HEK293 (cell line): ENCODE measurements around the gene HTR3B.

Experiments
- KLF16 ChIP-seq: fragments of 450-650 bp; formaldehyde crosslinking; IDR thresholded peaks from 2 replicates; pipeline ENCODE4 v1.5.1; 2017; ENCODE audit warnings: missing biosample characterization, missing genetic modification characterization
- ZBTB1 ChIP-seq: fragments of 450-650 bp; formaldehyde crosslinking; IDR thresholded peaks from 2 replicates; pipeline ENCODE4 v1.5.1; 2016; ENCODE audit warnings: missing biosample characterization, missing genetic modification characterization
- TF ChIP-seq, protein P1 (sequence below): fragments of 450-650 bp; formaldehyde crosslinking; IDR thresholded peaks from 2 replicates; pipeline ENCODE4 v1.5.1; 2016; ENCODE audit warnings: missing biosample characterization, missing genetic modification characterization

DNA sequence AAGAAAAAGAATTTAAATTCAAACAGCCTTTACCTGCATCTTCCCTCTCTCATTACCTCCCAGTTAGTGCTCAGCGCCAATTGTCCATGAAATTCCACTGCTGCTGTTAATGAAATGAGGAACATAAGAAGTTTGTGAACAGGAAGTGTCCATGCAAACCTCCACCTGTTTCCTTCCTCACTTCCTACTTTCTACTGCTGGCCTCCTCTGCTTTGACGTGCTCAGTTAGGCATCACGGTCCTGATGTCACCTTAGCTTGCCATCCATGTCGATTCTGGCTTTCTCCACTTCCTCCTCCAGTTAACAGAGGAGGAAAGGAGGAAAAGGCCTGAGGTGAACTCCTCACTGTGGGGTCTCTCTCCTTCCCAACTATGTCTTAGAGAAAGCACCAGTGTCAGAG, 43.4 kb downstream of the HTR3B start:
- TF ChIP-seq, protein P1, sequence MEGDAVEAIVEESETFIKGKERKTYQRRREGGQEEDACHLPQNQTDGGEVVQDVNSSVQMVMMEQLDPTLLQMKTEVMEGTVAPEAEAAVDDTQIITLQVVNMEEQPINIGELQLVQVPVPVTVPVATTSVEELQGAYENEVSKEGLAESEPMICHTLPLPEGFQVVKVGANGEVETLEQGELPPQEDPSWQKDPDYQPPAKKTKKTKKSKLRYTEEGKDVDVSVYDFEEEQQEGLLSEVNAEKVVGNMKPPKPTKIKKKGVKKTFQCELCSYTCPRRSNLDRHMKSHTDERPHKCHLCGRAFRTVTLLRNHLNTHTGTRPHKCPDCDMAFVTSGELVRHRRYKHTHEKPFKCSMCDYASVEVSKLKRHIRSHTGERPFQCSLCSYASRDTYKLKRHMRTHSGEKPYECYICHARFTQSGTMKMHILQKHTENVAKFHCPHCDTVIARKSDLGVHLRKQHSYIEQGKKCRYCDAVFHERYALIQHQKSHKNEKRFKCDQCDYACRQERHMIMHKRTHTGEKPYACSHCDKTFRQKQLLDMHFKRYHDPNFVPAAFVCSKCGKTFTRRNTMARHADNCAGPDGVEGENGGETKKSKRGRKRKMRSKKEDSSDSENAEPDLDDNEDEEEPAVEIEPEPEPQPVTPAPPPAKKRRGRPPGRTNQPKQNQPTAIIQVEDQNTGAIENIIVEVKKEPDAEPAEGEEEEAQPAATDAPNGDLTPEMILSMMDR (tag by site-specific recombination), result no peak
- TF ChIP-seq KLF16 (tag by site-specific recombination) (no peak), ZBTB1 (tag by site-specific recombination) (no peak)
